ENCODE measurements around the gene SLC43A2.

DNA sequence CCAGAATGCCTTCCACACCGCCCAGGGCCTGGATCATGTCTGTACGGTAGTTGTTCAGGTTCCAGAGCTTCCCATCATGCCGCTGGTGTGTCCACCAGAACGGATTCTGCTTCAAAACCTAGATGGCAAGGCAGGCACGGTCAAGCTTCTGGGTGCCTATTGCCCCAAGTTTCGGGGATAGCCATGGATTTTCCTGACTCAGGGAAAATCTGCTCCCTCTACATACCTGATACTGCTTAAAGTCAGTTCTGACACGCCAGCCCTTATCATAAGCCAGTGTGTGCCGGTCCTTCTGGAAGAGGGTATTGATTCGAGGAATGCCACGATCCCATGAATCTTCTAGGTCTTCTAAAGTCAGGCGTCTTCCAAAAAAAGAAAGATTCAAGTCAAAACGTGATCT is 32.4 kb upstream of the SLC43A2 start:
- TF ChIP-seq EZH2 (IDR thresholded peaks at IDR 0.05; ENCODE audit: low read length, missing control alignments): no peak
- TF ChIP-seq, protein P1, sequence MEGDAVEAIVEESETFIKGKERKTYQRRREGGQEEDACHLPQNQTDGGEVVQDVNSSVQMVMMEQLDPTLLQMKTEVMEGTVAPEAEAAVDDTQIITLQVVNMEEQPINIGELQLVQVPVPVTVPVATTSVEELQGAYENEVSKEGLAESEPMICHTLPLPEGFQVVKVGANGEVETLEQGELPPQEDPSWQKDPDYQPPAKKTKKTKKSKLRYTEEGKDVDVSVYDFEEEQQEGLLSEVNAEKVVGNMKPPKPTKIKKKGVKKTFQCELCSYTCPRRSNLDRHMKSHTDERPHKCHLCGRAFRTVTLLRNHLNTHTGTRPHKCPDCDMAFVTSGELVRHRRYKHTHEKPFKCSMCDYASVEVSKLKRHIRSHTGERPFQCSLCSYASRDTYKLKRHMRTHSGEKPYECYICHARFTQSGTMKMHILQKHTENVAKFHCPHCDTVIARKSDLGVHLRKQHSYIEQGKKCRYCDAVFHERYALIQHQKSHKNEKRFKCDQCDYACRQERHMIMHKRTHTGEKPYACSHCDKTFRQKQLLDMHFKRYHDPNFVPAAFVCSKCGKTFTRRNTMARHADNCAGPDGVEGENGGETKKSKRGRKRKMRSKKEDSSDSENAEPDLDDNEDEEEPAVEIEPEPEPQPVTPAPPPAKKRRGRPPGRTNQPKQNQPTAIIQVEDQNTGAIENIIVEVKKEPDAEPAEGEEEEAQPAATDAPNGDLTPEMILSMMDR (conservative IDR thresholded peaks at IDR 0.05 in 1 of 2, IDR thresholded peaks at IDR 0.05 in 1 of 2; ENCODE audit: low read depth in 1 of 2, low read length in 2 of 2): no peak
